SH-SY5Y (cell line): ENCODE data around the gene RIN1.

Experiments
- GATA2 ChIP-seq: IDR thresholded peaks from 2 replicates; pipeline ENCODE4 v1.6.1; 2011; ENCODE audit warnings: mild to moderate bottlenecking, low read depth, low read length
- GATA3 ChIP-seq: IDR thresholded peaks from 2 replicates; pipeline ENCODE4 v1.6.1; 2011; ENCODE audit warnings: low read depth, mild to moderate bottlenecking, low read length, moderate library complexity

DNA sequence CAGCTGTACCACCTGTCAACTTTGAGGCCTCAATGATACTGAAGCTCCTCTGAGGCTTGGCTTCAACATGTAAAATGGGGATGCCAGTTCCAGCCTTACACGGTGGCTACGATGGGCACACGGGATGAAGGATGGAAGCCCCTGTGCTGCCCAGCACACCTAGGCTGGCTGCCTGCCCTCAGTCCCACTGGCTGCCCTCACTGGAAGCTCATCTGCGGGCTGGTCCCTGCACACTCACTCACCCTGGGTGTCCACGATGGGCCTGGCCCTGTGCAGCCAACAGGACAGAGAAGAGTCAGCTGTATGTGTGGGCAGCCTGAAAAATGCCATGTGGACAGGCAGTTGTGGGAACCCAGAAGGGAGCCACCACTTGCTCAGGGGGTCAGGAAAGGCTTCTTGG is 49.5 kb downstream of the RIN1 start:
- TF ChIP-seq GATA3 (no peak), GATA2 (no peak)
